SK-N-SH (cell line): ENCODE measurements around the gene TP53I11.

Experiments used
- CTCF ChIP-seq: fragments of 200-600 bp; sonication (generic); IDR thresholded peaks from 2 replicates; pipeline ENCODE4 v1.6.1; 2017; ENCODE audit warnings: antibody characterized with exemption, mild to moderate bottlenecking, moderate library complexity
- ELF1 ChIP-seq: IDR thresholded peaks from 2 replicates; pipeline ENCODE4 v1.4.0; 2012
- EP300 ChIP-seq, 2 experiments: IDR thresholded peaks; 2 replicates each; pipeline versions ENCODE4 v1.4.0 to v1.6.1; 2012; ENCODE audit warnings: borderline replicate concordance in 1 of 2, low read depth in 1 of 2, low read length in 1 of 2
- EZH2phosphoT487 ChIP-seq: fragments of 200-600 bp; sonication (generic); IDR thresholded peaks from 2 replicates; pipeline ENCODE4 v1.6.1; 2017; ENCODE audit warnings: low read depth, mixed run types, mild to moderate bottlenecking, antibody characterized with exemption, moderate library complexity, borderline replicate concordance
- FOSL2 ChIP-seq: IDR thresholded peaks from 2 replicates; pipeline ENCODE4 v1.4.0; 2012; ENCODE audit warnings: low read depth, mild to moderate bottlenecking, moderate library complexity, borderline replicate concordance
- GATA2 ChIP-seq: sonication (generic); formaldehyde crosslinking; IDR thresholded peaks from 2 replicates; pipeline ENCODE4 v1.5.0; 2020; ENCODE audit warnings: mild to moderate bottlenecking, missing genetic modification reagents
- MEF2A ChIP-seq: IDR thresholded peaks from 2 replicates; pipeline ENCODE4 v1.4.0; 2012; ENCODE audit warnings: low read depth, borderline replicate concordance
- PBX3 ChIP-seq: IDR thresholded peaks from 2 replicates; pipeline ENCODE4; 2012
- RAD21 ChIP-seq: IDR thresholded peaks from 2 replicates; pipeline ENCODE4 v1.6.1; 2012; ENCODE audit warnings: mild to moderate bottlenecking, low read length
- RXRA ChIP-seq: IDR thresholded peaks from 2 replicates; pipeline ENCODE4 v1.4.0; 2012; ENCODE audit warnings: low read depth, mild to moderate bottlenecking, borderline replicate concordance
- SIN3A ChIP-seq: IDR thresholded peaks from 2 replicates; pipeline ENCODE4 v1.6.1; 2012; ENCODE audit warnings: low read depth, mild to moderate bottlenecking, low read length, moderate library complexity, borderline replicate concordance
- SMC3 ChIP-seq: IDR thresholded peaks from 2 replicates; pipeline ENCODE4 v1.6.1; 2012; ENCODE audit warnings: low read depth, low read length, improper control_type of control experiment
- TAF1 ChIP-seq: IDR thresholded peaks from 2 replicates; pipeline ENCODE4 v1.6.1; 2012; ENCODE audit warnings: low read depth, mild to moderate bottlenecking, low read length, moderate library complexity, borderline replicate concordance
- ZBTB33 ChIP-seq: IDR thresholded peaks from 2 replicates; pipeline ENCODE4 v1.4.0; 2012; ENCODE audit warnings: low read depth, borderline replicate concordance

- TF ChIP-seq CTCF: no peak
- no peak for TF ChIP-seq ZBTB33
- TF ChIP-seq SIN3A: no peak
- no peak for TF ChIP-seq ELF1
- no peak for TF ChIP-seq RXRA
- no peak for TF ChIP-seq FOSL2
- TF ChIP-seq GATA2 (CRISPR knock-in tag): no peak
- no peak for TF ChIP-seq MEF2A
- TF ChIP-seq EP300 (IDR thresholded peaks at IDR 0.05; ENCODE audit: borderline replicate concordance in 1 of 2, low read depth in 1 of 2, low read length in 1 of 2): no peak
- TF ChIP-seq PBX3: no peak
- no peak for TF ChIP-seq EZH2phosphoT487
- no peak for TF ChIP-seq SMC3
- TF ChIP-seq RAD21: no peak
- TF ChIP-seq TAF1: no peak
Observed at GRCh38 chr11:44988111-44988510, 37.4 kb upstream of the TP53I11 start.
